NCI-H2227 (cell line): ENCODE measurements around the gene PRKAB1.
"Not testable (repeated sequence)": the region's sequence is repeated elsewhere in the genome, so short reads cannot be mapped to it uniquely, and the experiment has no call there.

ENCODE experiments used
- DNase-seq: peaks from one replicate; lab custom pipeline; 2025; ENCODE audit not compliant: unreplicated experiment; lab: John Stamatoyannopoulos, UW

Gene PRKAB1, protein sequence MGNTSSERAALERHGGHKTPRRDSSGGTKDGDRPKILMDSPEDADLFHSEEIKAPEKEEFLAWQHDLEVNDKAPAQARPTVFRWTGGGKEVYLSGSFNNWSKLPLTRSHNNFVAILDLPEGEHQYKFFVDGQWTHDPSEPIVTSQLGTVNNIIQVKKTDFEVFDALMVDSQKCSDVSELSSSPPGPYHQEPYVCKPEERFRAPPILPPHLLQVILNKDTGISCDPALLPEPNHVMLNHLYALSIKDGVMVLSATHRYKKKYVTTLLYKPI

DNA sequence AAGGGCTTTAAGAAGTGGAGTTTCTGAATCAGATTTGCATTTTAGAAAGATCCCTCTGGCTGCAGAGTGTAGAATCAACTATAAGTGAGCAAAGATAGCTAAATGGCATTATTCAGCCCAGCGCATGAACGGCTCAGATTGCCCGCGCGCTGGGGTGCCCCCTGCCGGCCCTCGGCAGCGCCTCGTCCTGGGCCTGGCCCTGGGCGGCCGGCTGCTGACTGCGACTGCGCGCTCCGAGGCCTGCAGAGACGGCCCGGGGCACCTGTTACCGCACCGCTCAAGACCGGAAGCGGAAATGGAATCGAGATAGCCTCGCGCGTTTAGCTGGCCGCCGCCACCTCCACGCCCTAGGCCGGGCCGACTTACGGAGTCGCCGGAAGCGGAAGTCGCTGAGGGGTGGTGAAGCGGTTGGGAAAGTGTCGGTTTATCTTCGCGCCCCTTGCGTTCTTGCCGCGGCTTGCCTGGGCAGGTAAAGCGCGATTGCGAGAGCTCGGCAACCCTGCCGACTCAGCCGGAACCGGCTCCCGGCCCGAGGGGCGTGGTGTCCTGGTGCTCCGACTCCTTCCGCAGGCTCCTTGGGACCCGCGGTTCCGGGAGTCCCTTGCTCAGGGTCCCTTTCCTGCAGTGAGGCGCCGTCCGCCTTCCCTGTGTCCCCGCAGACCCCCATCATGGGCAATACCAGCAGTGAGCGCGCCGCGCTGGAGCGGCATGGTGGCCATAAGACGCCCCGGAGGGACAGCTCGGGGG is at the start of gene PRKAB1:
Gene PRKAB1 (plus strand): TSS at position 557 of the 747 bp plus-strand sequence. CDS start 112 bp downstream, at position 669.
- DNase-seq: peak; percentile 99

DNA sequence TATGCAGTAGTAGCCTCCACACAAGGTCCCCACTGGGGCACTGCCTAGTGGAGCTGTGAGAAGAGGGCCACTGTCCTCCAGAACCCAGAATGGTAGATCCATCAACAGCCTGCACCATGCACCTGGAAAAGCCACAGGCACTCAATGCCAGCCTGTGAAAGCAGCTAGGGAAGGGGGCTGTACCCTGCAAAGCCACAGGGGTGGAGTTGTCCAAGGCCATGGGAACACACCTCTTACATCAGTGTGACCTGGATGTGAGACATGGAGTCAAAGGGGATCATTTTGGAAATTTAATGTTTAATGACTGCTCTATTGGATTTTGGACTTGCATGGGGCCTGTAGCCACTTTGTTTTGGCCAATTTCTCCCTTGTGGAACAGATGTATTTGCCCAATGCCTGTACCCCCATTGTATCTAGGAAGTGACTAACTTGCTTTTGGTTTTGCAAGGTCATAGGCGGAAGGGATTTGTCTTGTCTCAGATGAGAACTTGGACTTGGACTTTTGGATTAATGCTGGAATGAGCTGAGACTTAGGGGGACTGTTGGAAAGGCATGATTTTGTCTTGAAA is 49.5 kb upstream of the PRKAB1 start:
- DNase-seq: not testable (repeated sequence)

DNA sequence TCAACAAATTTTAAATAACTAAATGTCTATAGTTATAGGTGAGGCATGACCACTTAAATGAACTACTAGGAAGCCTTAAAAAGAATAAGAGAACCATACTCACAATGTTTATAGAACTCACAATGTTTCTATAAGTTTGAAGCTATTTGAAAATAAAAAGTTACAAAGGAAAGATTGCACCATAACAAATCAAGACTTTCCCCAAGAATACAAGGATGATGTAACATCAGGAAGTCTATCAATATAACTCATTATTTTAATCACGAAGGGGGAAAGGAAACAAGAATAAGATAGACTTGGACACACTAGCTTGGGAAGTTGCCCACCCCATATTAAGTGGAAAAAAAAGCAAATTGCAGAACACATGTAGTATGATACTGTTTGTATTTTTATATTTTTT is 47.4 kb upstream of the PRKAB1 start:
- DNase-seq: no peak

DNA sequence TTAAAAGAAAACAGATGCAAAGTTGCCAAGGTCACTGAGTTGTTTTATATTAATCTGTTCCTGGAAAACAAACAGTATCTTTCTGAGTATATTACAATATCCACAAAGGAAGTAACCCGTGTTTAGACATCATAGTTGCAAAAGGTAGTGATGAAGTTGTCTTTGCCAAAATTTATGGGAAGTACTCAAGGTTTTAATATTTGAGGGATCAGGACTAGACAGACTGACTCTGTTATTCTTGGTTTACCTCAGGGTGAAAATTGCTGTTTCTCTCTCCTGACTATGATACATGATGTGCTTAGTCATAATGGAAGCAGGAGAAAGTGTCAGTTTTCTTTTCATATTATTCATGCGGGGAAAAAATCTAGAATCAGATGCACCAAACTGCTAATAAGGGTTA is 46.1 kb upstream of the PRKAB1 start:
- no peak for DNase-seq

DNA sequence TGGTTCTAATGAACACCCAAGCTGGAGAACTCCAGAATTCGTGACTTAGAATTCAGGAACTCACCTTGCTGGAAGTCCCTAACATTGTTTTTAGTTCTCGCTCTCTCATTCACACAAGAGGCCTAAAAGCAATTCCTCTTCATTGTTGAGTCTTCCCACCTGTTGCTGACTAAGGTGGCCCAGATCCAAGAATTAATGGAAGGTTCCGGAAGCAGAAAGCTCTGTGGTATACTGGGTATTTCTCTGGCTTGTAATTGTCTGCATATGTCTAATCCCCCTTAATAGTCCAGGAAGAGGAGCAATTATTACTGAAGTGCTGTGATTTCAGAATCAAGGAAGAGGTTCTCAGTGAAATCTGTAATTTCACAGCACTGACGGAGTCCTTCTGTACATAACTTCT is 43.0 kb upstream of the PRKAB1 start:
- peak; percentile 70 for DNase-seq

DNA sequence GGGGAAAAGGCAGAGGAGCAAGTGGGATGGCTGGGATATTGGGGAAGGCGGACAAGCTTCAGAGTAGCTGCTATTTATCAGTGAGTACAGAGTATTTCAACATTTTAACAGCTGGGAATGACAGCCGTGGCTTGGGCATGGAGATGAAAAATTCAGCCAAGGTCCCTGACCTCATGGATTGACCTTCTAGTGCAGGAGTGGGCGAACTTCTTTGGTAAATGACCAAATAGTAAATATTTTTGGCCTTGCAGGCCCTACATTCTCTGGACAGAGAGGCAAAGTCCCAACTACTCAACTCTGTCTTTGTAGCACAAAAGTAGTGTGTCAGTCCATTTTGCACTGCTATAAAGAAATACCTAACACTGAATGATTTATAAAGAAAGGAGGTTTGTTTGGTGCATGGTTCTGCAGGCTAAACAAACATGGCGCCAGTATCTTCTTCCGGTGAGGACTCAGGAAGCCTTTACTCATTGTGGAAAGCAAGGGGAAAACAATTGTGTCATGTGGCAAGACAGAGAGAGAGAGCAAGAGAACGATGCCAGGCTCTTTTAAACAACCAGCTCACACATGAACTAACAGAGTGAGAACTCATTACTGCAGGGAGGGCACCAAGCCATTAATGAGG is 40.8 kb upstream of the PRKAB1 start:
- DNase-seq: no peak

DNA sequence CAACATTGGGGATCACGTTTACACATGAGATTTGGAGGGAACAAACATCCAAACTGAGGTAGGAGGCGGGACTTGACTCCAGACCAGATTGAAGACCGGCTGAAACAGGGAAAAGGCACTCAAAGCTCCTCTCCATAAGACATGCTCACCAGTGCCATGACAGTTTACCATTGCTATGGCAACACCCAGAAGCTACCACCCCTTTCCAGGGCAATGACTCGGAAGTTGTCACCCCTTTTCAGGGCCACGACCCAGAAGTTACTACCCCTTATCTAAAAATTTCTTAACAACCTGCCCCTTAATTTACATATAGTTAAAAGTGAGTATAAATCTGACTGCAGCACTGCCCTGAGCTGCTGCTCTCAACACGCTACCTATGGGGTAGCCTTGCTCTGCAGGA is 40.2 kb upstream of the PRKAB1 start:
- DNase-seq: no peak

DNA sequence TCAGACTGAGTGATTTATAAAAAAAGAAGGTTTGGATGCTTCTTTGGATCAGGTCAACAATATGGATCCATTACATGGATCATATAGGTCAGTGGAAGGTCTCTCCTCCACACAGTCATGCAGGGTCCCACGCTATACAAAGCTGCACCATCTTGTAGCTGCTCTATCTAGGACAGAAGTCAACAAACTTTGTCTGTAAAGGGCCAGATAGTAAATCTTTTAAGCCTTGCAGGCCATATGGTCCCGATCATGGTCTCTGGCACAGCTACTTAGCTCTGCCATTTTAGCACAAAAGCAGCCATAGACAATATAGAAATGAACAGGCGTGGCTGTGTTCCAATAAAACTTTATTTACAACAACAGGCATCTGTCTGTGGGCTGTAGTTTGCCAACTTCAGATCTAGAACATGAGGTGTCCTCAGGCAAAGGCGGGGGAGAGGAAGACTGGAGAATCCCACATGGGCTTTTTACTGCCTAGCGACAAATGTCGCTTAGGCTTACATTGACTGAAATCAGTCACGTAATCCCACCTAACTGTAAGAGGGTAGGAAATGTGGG is 37.6 kb upstream of the PRKAB1 start:
- no peak for DNase-seq

DNA sequence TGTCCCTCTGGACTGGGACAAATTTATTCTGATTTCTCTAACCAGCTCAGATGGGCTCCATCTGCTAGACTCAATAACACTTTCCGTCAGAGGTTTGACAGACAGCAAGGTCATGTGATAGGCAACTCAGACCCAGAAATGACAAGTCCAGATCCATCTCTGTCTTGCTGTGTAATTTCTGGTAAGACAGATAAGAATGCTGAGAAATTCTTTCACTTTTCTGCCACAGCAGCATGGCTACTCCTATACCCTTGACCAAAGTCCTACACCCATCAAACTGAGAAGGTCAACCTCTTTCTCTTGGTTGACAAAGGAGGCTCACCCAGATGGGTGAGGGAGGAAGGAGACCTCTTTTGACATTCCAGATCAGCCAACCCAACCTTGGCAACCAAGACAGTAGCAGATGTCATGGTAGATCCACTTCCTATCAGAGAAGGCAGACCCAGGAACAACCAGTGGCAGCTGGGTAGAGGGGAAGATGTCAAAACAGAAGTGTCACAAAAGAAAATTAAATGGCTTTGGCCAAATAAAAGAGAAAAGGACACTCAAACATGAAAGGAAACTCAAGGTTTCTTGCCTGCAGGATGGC is 36.9 kb upstream of the PRKAB1 start:
- no peak for DNase-seq

DNA sequence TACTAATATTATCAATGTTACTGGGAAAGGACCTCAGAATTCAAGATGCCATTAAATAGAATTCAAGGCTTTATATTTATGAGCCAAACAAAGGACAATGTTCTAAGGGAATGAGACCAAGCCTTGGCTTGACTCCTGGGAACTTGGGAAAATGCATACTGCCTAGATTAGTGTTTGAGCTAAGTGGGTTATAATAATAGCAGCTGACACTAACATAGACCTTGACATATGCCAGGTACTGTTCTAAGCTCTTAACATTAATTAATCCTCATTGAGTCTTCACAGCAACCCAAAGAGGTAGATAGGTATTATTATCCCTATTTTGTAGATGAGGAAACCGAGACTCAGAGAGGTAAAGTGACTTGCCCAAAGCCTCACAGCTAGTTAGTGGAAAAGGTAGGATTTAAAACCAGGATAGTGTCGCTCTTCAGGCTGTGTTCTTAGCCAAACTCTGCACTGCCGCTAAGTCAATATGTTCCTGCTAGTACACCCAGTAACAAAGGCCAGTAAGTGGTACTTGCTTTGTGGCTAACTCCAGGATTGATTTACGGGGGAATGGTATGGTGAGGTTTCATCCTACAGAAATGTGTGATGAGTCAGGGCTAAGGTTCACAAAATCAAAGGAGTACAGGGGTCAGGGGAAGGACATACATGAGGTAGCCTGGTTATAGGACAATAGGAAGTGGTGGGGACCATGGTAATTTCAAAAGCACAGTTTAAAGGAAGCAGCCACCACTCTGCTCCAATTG is 35.8 kb upstream of the PRKAB1 start:
- DNase-seq: no peak

DNA sequence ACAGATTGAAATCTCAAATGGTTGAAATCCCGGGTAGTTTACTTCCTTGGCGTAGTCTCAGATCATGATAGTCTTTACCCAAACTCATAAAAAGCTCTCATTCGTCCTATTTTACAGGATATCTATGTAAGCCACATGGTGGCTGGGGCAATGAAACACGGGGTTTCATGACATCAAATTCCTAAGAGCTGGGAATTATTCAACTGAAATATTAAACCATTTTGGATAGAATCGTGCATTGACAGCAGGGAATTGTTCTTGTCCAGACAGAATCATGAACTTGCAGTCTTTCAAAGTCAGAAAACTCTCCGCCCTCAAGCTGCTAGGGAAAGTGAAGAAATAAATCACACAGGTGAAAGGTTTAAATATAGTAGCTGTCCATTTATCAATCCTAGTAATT is 33.2 kb upstream of the PRKAB1 start:
- DNase-seq: no peak

DNA sequence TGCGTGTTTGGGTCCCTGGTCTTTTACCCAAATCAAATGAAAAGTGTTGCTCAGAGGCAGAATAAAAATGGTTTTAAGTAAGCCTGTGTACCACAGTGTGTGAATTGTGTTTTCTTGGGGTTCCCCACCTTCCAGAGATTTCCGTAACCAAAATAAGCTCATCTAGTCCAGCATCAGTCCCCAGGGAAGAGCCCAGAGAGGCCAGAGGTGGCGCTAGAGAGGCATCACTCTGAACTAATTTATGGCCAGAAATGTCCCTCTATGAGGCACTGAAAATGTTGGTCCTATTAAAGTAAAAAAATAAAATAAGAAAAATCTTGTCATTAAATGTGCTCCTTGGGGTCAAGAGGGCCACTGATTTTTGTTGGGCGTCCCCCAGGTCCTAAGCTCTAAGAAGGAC is 24.9 kb upstream of the PRKAB1 start:
- no peak for DNase-seq

DNA sequence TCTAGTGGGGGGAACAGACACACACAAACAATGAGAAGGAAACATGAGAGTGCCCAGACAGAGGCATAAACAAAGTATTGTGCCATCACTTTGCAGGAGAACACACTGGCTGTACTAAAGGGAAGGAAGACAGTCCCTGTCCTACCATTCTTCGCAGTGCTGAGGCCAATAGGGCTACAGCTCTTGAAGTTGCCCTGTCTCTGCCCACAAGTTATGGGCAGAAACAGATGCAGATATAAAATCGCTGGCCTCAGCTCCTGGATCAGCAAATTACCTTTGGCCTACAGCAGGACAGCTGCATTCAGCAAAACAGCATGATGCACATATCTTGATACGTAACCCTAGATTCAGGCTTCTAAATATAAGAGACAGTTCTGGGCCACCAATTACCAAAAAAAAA is 23.0 kb upstream of the PRKAB1 start:
- no peak for DNase-seq

DNA sequence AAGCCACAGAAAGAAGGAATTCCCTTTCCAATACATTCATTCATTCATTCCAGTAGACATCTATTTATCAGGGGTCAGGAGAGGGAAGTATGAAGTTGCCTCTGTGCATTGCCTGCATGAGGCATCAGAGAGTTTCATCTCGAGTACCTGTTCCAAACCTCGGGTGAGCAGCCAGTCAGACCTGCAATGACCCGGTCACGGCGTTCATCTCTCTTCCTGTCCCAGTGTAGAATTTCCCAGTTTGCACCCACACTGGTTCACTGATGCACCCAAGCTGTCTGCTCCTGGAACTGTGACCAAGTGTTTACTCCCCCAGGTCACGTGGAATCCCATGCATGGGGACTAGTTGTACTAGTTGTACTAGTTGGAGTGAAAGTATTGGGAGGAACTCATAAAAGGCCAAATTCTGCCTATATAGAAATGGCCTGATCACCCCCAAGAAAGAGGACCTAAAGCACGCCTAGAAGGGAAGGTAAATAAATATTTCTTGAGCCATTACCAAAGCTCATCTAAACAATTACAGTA is 22.3 kb upstream of the PRKAB1 start:
- DNase-seq: no peak

DNA sequence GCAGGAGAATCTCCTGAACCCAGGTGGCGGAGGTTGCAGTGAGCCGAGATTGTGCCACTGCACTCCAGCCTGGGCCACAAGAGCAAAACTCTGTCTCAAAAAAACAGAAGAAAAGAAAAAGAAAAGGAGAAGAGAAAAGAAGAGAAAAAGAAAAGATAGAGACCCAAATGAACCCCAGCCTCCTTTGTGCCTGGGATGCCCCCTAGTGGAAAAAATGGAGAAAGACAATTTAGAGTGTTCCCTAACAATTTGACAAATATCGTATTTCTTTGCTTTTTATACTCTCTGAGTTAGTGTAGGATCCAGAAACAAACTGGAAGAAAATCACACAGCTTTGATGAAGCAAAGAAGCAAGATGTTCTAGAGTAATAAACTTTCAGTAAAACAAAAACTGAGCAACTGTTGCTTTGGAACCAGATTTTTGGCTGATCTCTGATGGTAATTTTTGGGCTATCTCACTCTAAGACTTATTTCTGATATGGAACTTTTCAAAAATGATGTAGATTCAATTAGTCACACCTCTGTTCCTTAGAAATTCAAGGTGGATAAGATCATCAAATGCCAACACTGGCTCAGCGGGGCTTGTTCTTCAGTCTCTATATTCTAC is 18.6 kb upstream of the PRKAB1 start:
- peak; percentile 11 for DNase-seq

DNA sequence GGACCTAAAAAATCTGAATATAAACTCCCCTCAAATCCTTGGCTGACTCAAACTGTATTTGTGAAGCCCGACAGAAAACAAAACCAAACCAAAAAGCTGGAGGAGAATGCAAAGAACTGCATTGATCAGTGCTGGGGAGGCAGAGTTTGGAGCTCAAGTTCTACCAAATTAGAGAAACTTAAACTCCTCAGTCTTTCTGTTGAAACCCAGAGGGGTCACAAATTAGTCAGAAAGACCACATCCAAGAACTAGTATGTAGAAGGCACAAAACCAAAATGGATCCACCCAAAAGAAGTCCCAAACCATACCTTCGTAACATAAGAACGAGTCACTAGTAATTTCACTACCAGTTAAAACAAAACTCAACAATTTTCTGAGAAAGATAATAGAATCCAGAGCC is 15.3 kb upstream of the PRKAB1 start:
- DNase-seq: no peak

DNA sequence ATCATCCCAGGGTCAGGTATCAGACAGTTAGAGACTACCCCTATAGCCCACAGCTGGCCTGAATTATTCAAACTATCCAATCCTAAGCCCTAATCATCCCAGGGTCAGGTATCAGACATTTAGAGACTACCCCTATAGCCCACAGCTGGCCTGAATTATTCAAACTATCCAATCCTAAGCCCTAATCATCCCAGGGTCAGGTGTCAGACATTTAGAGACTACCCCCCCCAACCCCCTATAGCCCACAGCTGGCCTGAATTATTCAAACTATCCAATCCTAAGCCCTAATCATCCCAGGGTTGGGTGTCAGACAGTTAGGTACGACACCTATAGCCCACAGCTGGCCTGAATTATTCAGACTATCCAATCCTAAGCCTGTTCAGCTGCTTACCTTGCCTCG is 10.9 kb upstream of the PRKAB1 start:
- not testable (repeated sequence) for DNase-seq

DNA sequence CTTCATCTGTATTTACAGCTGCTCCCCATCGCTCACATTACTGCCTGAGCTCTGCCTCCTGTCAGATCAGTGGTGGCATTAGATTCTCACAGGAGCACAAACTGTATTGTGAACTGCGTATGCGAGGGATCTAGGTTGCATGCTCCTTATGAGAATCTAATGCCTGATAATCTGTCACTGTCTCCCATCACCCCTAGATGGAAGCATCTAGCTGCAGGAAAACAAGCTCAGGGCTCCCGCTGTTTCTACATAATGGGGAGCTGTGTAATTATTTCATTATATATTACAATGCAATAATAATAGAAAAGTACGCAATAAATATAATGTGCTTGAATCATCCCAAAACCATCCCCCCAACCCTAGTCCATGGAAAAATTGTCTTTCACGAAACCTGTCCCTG is 9.8 kb upstream of the PRKAB1 start:
- not testable (repeated sequence) for DNase-seq

DNA sequence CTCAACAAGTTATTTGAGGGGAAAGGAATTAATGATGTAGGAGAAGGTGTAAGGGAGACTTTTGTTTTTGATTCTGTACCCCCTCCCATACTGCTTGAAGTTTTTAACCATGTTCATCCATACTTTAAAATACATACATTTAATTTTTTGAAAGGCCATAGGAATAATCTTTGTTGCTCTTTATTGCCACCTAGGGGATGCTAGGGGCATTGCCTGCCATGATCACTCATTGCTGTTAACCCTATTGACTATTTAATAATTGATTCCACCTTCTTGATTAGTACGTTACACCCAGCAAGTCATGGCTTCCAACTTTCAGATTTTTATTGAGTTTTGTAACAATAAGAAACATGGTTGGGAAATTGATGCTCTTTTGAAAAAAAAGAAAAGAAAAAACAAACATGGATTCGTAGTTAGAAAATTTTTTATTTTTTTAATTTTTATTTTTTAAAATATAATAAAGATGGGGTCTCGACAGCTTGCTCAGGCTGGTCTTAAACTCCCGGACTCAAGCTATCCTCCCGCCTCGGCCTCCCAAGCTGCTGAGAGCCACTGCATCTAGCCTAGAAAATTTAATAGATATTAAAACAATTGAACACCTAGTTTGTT is 8.5 kb upstream of the PRKAB1 start:
- peak; percentile 29 for DNase-seq
